Kidney (tissue), 14 donors: ENCODE measurements around the gene RPL41. TPM values are rescaled to one million over a fixed set of nuclear protein-coding genes. Genes with fewer than 3 reads are reported as not detected.

Experiments
- DNase-seq, 5 donors: peaks; one replicate each; pipeline ENCODE4 v3.0.0-alpha.2; 2013 to 2020
- FAIRE-seq: peaks from 2 replicates; lab custom pipeline; 2012; peaks lifted over from hg19 to GRCh38; lab: Jason Lieb, UNC
- H3K27ac ChIP-seq, 2 donors: one replicate each; pipeline ENCODE4 v1.7.0; 2013; ENCODE audit warnings: low read depth in 2 of 2, low read length in 2 of 2, inconsistent platforms in 1 of 2
- H3K27me3 ChIP-seq: one replicate; pipeline ENCODE4 v1.7.1; 2013; ENCODE audit warnings: low read length, inconsistent platforms; ENCODE audit not compliant: control insufficient read depth, insufficient read depth
- H3K36me3 ChIP-seq, 3 donors: one replicate each; pipeline versions ENCODE4 v1.7.0 to v1.7.1; 2013; ENCODE audit warnings: low read length in 3 of 3, control low read depth in 1 of 3, inconsistent platforms in 1 of 3; ENCODE audit not compliant: insufficient read depth in 3 of 3, control insufficient read depth in 2 of 3
- H3K4me1 ChIP-seq, 3 donors: one replicate each; pipeline versions ENCODE4 v1.7.0 to v1.7.1; 2013; ENCODE audit warnings: low read length in 3 of 3, inconsistent platforms in 1 of 3, low read depth in 1 of 3; ENCODE audit not compliant: control insufficient read depth in 2 of 3, insufficient read depth in 2 of 3
- H3K4me3 ChIP-seq, 3 donors: one replicate each; pipeline versions ENCODE4 v1.7.0 to v1.8.1; 2013; ENCODE audit warnings: low read length in 3 of 3, control low read depth in 1 of 3, inconsistent platforms in 1 of 3
- H3K9ac ChIP-seq, 3 donors: one replicate each; pipeline versions ENCODE4 v1.7.0 to v1.7.1; 2013; ENCODE audit warnings: low read length in 3 of 3, control low read depth in 1 of 3, inconsistent platforms in 1 of 3
- H3K9me3 ChIP-seq, 3 donors: one replicate each; pipeline versions ENCODE4 v1.7.0 to v1.7.1; 2013; ENCODE audit warnings: low read length in 3 of 3, control low read depth in 1 of 3, inconsistent platforms in 1 of 3; ENCODE audit not compliant: control insufficient read depth in 2 of 3, insufficient read depth in 1 of 3
- CTCF ChIP-seq: IDR thresholded peaks from 3 replicates; pipeline ENCODE4 v1.5.1; 2012; ENCODE audit warnings: mild to moderate bottlenecking, moderate library complexity, borderline replicate concordance; ENCODE audit not compliant: insufficient read depth; ENCODE audit errors: extremely low read depth
- intact Hi-C: fragments of 100-400 bp; cut with DNase I; formaldehyde crosslinking; loops from one replicate; pipeline ENCODE4 v1.11.1; 2022
- polyA plus RNA-seq: library from polyadenylated mRNA; stranded (reverse); fragments of 350-450 nt; fragmentation: Illumina TruSeq; extraction: RNeasy Lipid Tissue Mini Kit (QIAGEN cat#74804); gene quantifications from one replicate; pipeline ENCODE4 v1.2.3, GENCODE V29; 2014; ENCODE audit warnings: low read depth, low replicate concordance; ENCODE audit not compliant: insufficient read depth
- total RNA-seq: library from RNA; stranded (reverse); fragmentation: NEBNext Ultra II Directional; extraction: Animal tissue kit (Norgen Biotek cat#: 25700); gene quantifications from one replicate; pipeline ENCODE4 v1.2.1, GENCODE V29; 2021
- donor health status: control.
- donor health status: control.
- donor health status: control.
- donor health status: control.
- donor health status: control.
- donor health status: DM: yes; HTN: yes; CAD: no.
- donor health status: Normal renal cell carcinoma (clear cell type).

RPL41 gene
- total and polyA plus RNA-seq, 2 donors from 2014 or later: 2,987 to 5,602 TPM

GRCh38 chr12:56086096-56086495 lies 30.3 kb upstream of the RPL41 start:
- Histone ChIP-seq H3K36me3 (peaks cover 0 to 36% (median 17%) of the 10 kb centered on the region in 3 donors), H3K27ac (peak overlapping the region in 1 of 2 donors; percentile 28), H3K4me3 (no peak overlapping the region), H3K9me3 (no peaks in the 10 kb centered on the region), H3K4me1 (peaks cover 0 to 12% (median 10%) of the 10 kb centered on the region in 3 donors), H3K9ac (no peak overlapping the region), H3K27me3 (no peaks in the 10 kb centered on the region)
- no peak for TF ChIP-seq CTCF
- DNase-seq (no peak), FAIRE-seq (no peak)
- intact Hi-C loops: no loop called here

- Histone ChIP-seq H3K27me3 (no peaks in the 10 kb centered on the region), H3K9me3 (no peaks in the 10 kb centered on the region), H3K36me3 (peaks cover 0 to 36% (median 18%) of the 10 kb centered on the region in 3 donors), H3K9ac (no peak overlapping the region), H3K4me1 (peaks cover 0 to 10% (median 9%) of the 10 kb centered on the region in 3 donors), H3K4me3 (no peak overlapping the region), H3K27ac (peak overlapping the region in 1 of 2 donors; percentile 28)
- TF ChIP-seq CTCF: no peak
- intact Hi-C loops: no loop called here
- DNase-seq (no peak), FAIRE-seq (no peak)
These were observed 29.8 kb upstream of the RPL41 start for GRCh38 chr12:56086608-56087007.

GRCh38 chr12:56087220-56087619 lies 29.2 kb upstream of the RPL41 start:
- Histone ChIP-seq H3K9me3 (no peaks in the 10 kb centered on the region), H3K27ac (peak overlapping the region; percentile 23 to 62), H3K36me3 (peaks cover 0 to 36% (median 19%) of the 10 kb centered on the region in 3 donors), H3K27me3 (no peaks in the 10 kb centered on the region), H3K4me1 (peaks cover 0 to 10% (median 9%) of the 10 kb centered on the region in 3 donors), H3K9ac (no peak overlapping the region), H3K4me3 (no peak overlapping the region)
- FAIRE-seq: no peak
- intact Hi-C loops: no loop called here
- no peak for TF ChIP-seq CTCF
- peak in 1 of 5 donors; percentile 79 for DNase-seq

- H3K9ac ChIP-seq: no peak overlapping the region
- H3K27ac ChIP-seq: no peak overlapping the region
- intact Hi-C loops: no loop called here
- H3K27me3 ChIP-seq: no peaks in the 10 kb centered on the region
- FAIRE-seq (no peak), DNase-seq (no peak)
- H3K36me3 ChIP-seq: peaks cover 0 to 69% (median 42%) of the 10 kb centered on the region in 3 donors
- no peaks in the 10 kb centered on the region for H3K9me3 ChIP-seq
- TF ChIP-seq CTCF: no peak
- H3K4me3 ChIP-seq: no peak overlapping the region
- H3K4me1 ChIP-seq: no peaks in the 10 kb centered on the region
These were observed 18.7 kb upstream of the RPL41 start for GRCh38 chr12:56097738-56098137.
